ENCODE results near the gene SHMT1. TPM values are rescaled to one million over a fixed set of nuclear protein-coding genes. Genes with fewer than 3 reads are reported as not detected.

The SHMT1 gene
- total and polyA plus RNA-seq, 2 donors (not counting 1 experiment from before 2014, with no cell fraction given): 11.9 to 12.6 TPM

GRCh38 chr17:18280766-18281371 is 82.5 kb downstream of the SHMT1 start:
- no peak overlapping the region for H3K4me3 ChIP-seq (replicated peaks in 1 of 4; ENCODE audit: control extremely low read depth in 1 of 4, insufficient read depth in 1 of 4, low read depth in 3 of 4, low read length in 4 of 4)
- H2AFZ ChIP-seq (ENCODE audit: low read length): no peak overlapping the region
- no peaks in the 10 kb centered on the region for H3K27me3 ChIP-seq (ENCODE audit: control insufficient read depth, insufficient read depth, low read length)
- TF ChIP-seq EZH2 (IDR thresholded peaks at IDR 0.05; ENCODE audit: low read length, missing control alignments): no peak
- no peak for TF ChIP-seq CTCF (conservative IDR thresholded peaks at IDR 0.05 in 1 of 2, IDR thresholded peaks at IDR 0.05 in 1 of 2; ENCODE audit: low read depth in 1 of 2, low read length in 2 of 2)
- peaks cover 2% of the 10 kb centered on the region for H3K4me1 ChIP-seq (ENCODE audit: control insufficient read depth, extremely low read depth, insufficient read depth, low read length)
- no peak overlapping the region for H3K4me2 ChIP-seq (ENCODE audit: extremely low read depth, insufficient read depth, low read length)
- H3K9me3 ChIP-seq (ENCODE audit: control insufficient read depth, insufficient read depth, low read depth, low read length): no peaks in the 10 kb centered on the region
- H3K36me3 ChIP-seq (ENCODE audit: control insufficient read depth, insufficient read depth, low read length): peaks cover 24% of the 10 kb centered on the region
- no peaks in the 10 kb centered on the region for H4K20me1 ChIP-seq (ENCODE audit: control insufficient read depth, extremely low read depth, insufficient read depth, low read length)
- H3K9ac ChIP-seq (ENCODE audit: insufficient read depth, low read length): no peak overlapping the region
- no peak overlapping the region for H3K27ac ChIP-seq (ENCODE audit: insufficient read depth, low read length)
- H3K79me2 ChIP-seq (ENCODE audit: control insufficient read depth, insufficient read depth, low read length): no peaks in the 10 kb centered on the region
- DNase-seq (ENCODE audit: low read depth in 2 of 2): peak in 1 of 2 donors; percentile 21

- TF ChIP-seq CTCF (conservative IDR thresholded peaks at IDR 0.05 in 1 of 2, IDR thresholded peaks at IDR 0.05 in 1 of 2; ENCODE audit: low read depth in 1 of 2, low read length in 2 of 2) (no peak), EZH2 (IDR thresholded peaks at IDR 0.05; ENCODE audit: low read length, missing control alignments) (no peak)
- H2AFZ ChIP-seq (ENCODE audit: low read length): no peak overlapping the region
- peaks cover 2% of the 10 kb centered on the region for H3K4me1 ChIP-seq (ENCODE audit: control insufficient read depth, extremely low read depth, insufficient read depth, low read length)
- no peak overlapping the region for H3K27ac ChIP-seq (ENCODE audit: insufficient read depth, low read length)
- no peak overlapping the region for H3K4me2 ChIP-seq (ENCODE audit: extremely low read depth, insufficient read depth, low read length)
- no peak for DNase-seq (ENCODE audit: low read depth in 2 of 2)
- H3K9ac ChIP-seq (ENCODE audit: insufficient read depth, low read length): no peak overlapping the region
- H3K79me2 ChIP-seq (ENCODE audit: control insufficient read depth, insufficient read depth, low read length): no peaks in the 10 kb centered on the region
- H4K20me1 ChIP-seq (ENCODE audit: control insufficient read depth, extremely low read depth, insufficient read depth, low read length): no peaks in the 10 kb centered on the region
- no peaks in the 10 kb centered on the region for H3K9me3 ChIP-seq (ENCODE audit: control insufficient read depth, insufficient read depth, low read depth, low read length)
- H3K4me3 ChIP-seq (replicated peaks in 1 of 4; ENCODE audit: control extremely low read depth in 1 of 4, insufficient read depth in 1 of 4, low read depth in 3 of 4, low read length in 4 of 4): no peak overlapping the region
- H3K27me3 ChIP-seq (ENCODE audit: control insufficient read depth, insufficient read depth, low read length): no peaks in the 10 kb centered on the region
- peaks cover 24% of the 10 kb centered on the region for H3K36me3 ChIP-seq (ENCODE audit: control insufficient read depth, insufficient read depth, low read length)
Measured at GRCh38 chr17:18280249-18280648, 83.1 kb downstream of the SHMT1 start.

- Histone ChIP-seq H2AFZ (ENCODE audit: low read length) (no peak overlapping the region), H3K4me3 (replicated peaks in 1 of 4; ENCODE audit: control extremely low read depth in 1 of 4, insufficient read depth in 1 of 4, low read depth in 3 of 4, low read length in 4 of 4) (no peak overlapping the region), H3K27me3 (ENCODE audit: control insufficient read depth, insufficient read depth, low read length) (no peaks in the 10 kb centered on the region), H3K36me3 (ENCODE audit: control insufficient read depth, insufficient read depth, low read length) (peaks cover 30% of the 10 kb centered on the region), H3K4me2 (ENCODE audit: extremely low read depth, insufficient read depth, low read length) (no peak overlapping the region), H4K20me1 (ENCODE audit: control insufficient read depth, extremely low read depth, insufficient read depth, low read length) (no peaks in the 10 kb centered on the region), H3K79me2 (ENCODE audit: control insufficient read depth, insufficient read depth, low read length) (no peaks in the 10 kb centered on the region), H3K27ac (ENCODE audit: insufficient read depth, low read length) (no peak overlapping the region), H3K9me3 (ENCODE audit: control insufficient read depth, insufficient read depth, low read depth, low read length) (no peaks in the 10 kb centered on the region), H3K4me1 (ENCODE audit: control insufficient read depth, extremely low read depth, insufficient read depth, low read length) (peaks cover 2% of the 10 kb centered on the region), H3K9ac (ENCODE audit: insufficient read depth, low read length) (no peak overlapping the region)
- TF ChIP-seq CTCF (conservative IDR thresholded peaks at IDR 0.05 in 1 of 2, IDR thresholded peaks at IDR 0.05 in 1 of 2; ENCODE audit: low read depth in 1 of 2, low read length in 2 of 2) (no peak), EZH2 (IDR thresholded peaks at IDR 0.05; ENCODE audit: low read length, missing control alignments) (no peak)
- peak; percentile 28 to 55 for DNase-seq (ENCODE audit: low read depth in 2 of 2)
Measured at GRCh38 chr17:18278867-18279266, 84.5 kb downstream of the SHMT1 start.

Other genes with a start within 250 kb of the SHMT1 start
- 93.7 and 103 TPM in 2 replicates for gene ALKBH5, start 179.7 kb downstream of the SHMT1 start, total RNA-seq
- gene ALKBH5, start 179.7 kb downstream of the SHMT1 start, polyA plus RNA-seq: 67.7 and 70.3 TPM in 2 replicates
- gene LLGL1, start 137.9 kb downstream of the SHMT1 start, total RNA-seq: 25.4 and 32.2 TPM in 2 replicates
- 15.1 and 21.1 TPM in 2 replicates for gene LLGL1, start 137.9 kb downstream of the SHMT1 start, polyA plus RNA-seq
- gene FLII, start 104.8 kb downstream of the SHMT1 start, total RNA-seq: 284 and 395 TPM in 2 replicates
- gene FLII, start 104.8 kb downstream of the SHMT1 start, polyA plus RNA-seq: 199 and 313 TPM in 2 replicates
- 13.1 and 16.2 TPM in 2 replicates for gene MIEF2, start 102.9 kb downstream of the SHMT1 start, total RNA-seq
- 3.9 and 4.2 TPM in 2 replicates for gene MIEF2, start 102.9 kb downstream of the SHMT1 start, polyA plus RNA-seq
- 15.4 and 16.5 TPM in 2 replicates for gene TOP3A, start 48.6 kb downstream of the SHMT1 start, total RNA-seq
- 12.7 and 17.5 TPM in 2 replicates for gene TOP3A, start 48.6 kb downstream of the SHMT1 start, polyA plus RNA-seq
- 17.2 and 19.5 TPM in 2 replicates for gene SMCR8, start 48.3 kb downstream of the SHMT1 start, total RNA-seq
- 8.6 and 10.8 TPM in 2 replicates for gene SMCR8, start 48.3 kb downstream of the SHMT1 start, polyA plus RNA-seq
- gene EVPLL, start 14.2 kb upstream of the SHMT1 start, total RNA-seq: not detected in 2 replicates
- not detected in 2 replicates for gene EVPLL, start 14.2 kb upstream of the SHMT1 start, polyA plus RNA-seq
- not detected in 2 replicates for gene LGALS9C, start 113.2 kb upstream of the SHMT1 start, total RNA-seq
- 0.08 TPM in 1 of 2 replicates, not detected in the other for gene LGALS9C, start 113.2 kb upstream of the SHMT1 start, polyA plus RNA-seq